HepG2 (cell line): ENCODE results near the gene R3HDM4. TPM values are rescaled to one million over a fixed set of nuclear protein-coding genes. Genes with fewer than 3 reads are reported as not detected.
A peak's percentile ranks its signal among the peaks of the same experiment; 100 is the strongest.

Source experiments
- CBX1 ChIP-seq: IDR thresholded peaks from one replicate; pipeline ENCODE4 v1.6.1; 2016; ENCODE audit warnings: antibody characterized with exemption, low read depth
- ERF ChIP-seq: IDR thresholded peaks from 2 replicates; pipeline ENCODE4 v1.6.1; 2018; ENCODE audit warnings: missing biosample characterization, missing genetic modification reagents
- FIP1L1 ChIP-seq: fragments of 200-400 bp; formaldehyde crosslinking; IDR thresholded peaks from 2 replicates; pipeline ENCODE4 v1.6.1; 2018; ENCODE audit warnings: low read depth, mild to moderate bottlenecking, low read length, moderate library complexity, borderline replicate concordance; ENCODE audit not compliant: insufficient read depth
- HNF4G ChIP-seq, 2 experiments: sonication (generic) in 1 of 2; formaldehyde crosslinking in 1 of 2; IDR thresholded peaks; 2 replicates each; pipeline versions ENCODE4 v1.4.0 to v1.6.1; 2011 to 2020; ENCODE audit warnings: borderline replicate concordance in 2 of 2, low read depth in 2 of 2, mild to moderate bottlenecking in 2 of 2, low read length in 1 of 2, missing genetic modification reagents in 1 of 2, moderate library complexity in 1 of 2
- HOXA3 ChIP-seq: sonication (generic); formaldehyde crosslinking; IDR thresholded peaks from 2 replicates; pipeline ENCODE4 v1.5.0; 2020; ENCODE audit warnings: missing genetic modification reagents
- JUNB ChIP-seq: sonication (generic); formaldehyde crosslinking; IDR thresholded peaks from 2 replicates; pipeline ENCODE4 v1.8.0; 2022; ENCODE audit warnings: missing genetic modification reagents, mild to moderate bottlenecking, borderline replicate concordance
- LCORL ChIP-seq, 2 experiments: fragments of 450-650 bp in 1 of 2; sonication (generic) in 1 of 2; formaldehyde crosslinking in 1 of 2; IDR thresholded peaks; 2 replicates each; pipeline versions ENCODE4 v1.5.0 to v1.6.1; 2017 to 2020; ENCODE audit warnings: antibody characterized with exemption in 1 of 2, missing genetic modification reagents in 1 of 2
- NR2F6 ChIP-seq, 2 experiments: IDR thresholded peaks; 2 replicates each; pipeline ENCODE4 v1.6.1; 2016; ENCODE audit warnings: antibody characterized with exemption in 1 of 2, mild to moderate bottlenecking in 1 of 2
- PITX1 ChIP-seq: sonication (generic); formaldehyde crosslinking; IDR thresholded peaks from 2 replicates; pipeline ENCODE4 v1.5.1; 2020; ENCODE audit warnings: mild to moderate bottlenecking, missing genetic modification reagents
- RBM39 ChIP-seq: fragments of 200-400 bp; formaldehyde crosslinking; IDR thresholded peaks from one replicate; pipeline ENCODE4 v1.6.1; 2018; ENCODE audit warnings: antibody characterized with exemption, mild to moderate bottlenecking, low read depth, low read length; ENCODE audit not compliant: poor library complexity, severe bottlenecking
- SAP130 ChIP-seq: IDR thresholded peaks from 2 replicates; pipeline ENCODE4 v1.6.1; 2016; ENCODE audit warnings: low read depth
- SOX5 ChIP-seq: IDR thresholded peaks from 2 replicates; pipeline ENCODE4 v1.6.1; 2016; ENCODE audit warnings: borderline replicate concordance
- STAG1 ChIP-seq: sonication (generic); formaldehyde crosslinking; IDR thresholded peaks from 2 replicates; pipeline ENCODE4 v1.4.0; 2020; ENCODE audit warnings: missing genetic modification reagents
- STAT5B ChIP-seq: sonication (generic); formaldehyde crosslinking; IDR thresholded peaks from 2 replicates; pipeline ENCODE4 v1.4.0; 2020; ENCODE audit warnings: missing genetic modification reagents
- TBX2 ChIP-seq: sonication (generic); formaldehyde crosslinking; IDR thresholded peaks from 2 replicates; pipeline ENCODE4 v1.5.0; 2020; ENCODE audit warnings: missing genetic modification reagents, mild to moderate bottlenecking, borderline replicate concordance
- THAP11 ChIP-seq: IDR thresholded peaks from 2 replicates; pipeline ENCODE4 v1.6.1; 2016; ENCODE audit warnings: missing biosample characterization, missing genetic modification reagents
- ZNF121 ChIP-seq: sonication (generic); formaldehyde crosslinking; IDR thresholded peaks from 2 replicates; pipeline ENCODE4 v1.5.0; 2020; ENCODE audit warnings: mild to moderate bottlenecking, missing genetic modification reagents
- ZNF224 ChIP-seq: sonication (generic); formaldehyde crosslinking; IDR thresholded peaks from 2 replicates; pipeline ENCODE4 v1.5.0; 2020; ENCODE audit warnings: mild to moderate bottlenecking, missing genetic modification reagents
- ZNF34 ChIP-seq: sonication (generic); formaldehyde crosslinking; IDR thresholded peaks from 2 replicates; pipeline ENCODE4 v1.4.0; 2020; ENCODE audit warnings: mild to moderate bottlenecking, missing genetic modification reagents, borderline replicate concordance
- ZNF550 ChIP-seq: sonication (generic); formaldehyde crosslinking; IDR thresholded peaks from 2 replicates; pipeline ENCODE4 v1.4.0; 2020; ENCODE audit warnings: mild to moderate bottlenecking, missing genetic modification reagents, borderline replicate concordance
- ZNF605 ChIP-seq: sonication (generic); formaldehyde crosslinking; IDR thresholded peaks from 2 replicates; pipeline ENCODE4 v1.8.0; 2022; ENCODE audit warnings: mild to moderate bottlenecking, missing genetic modification reagents
- polyA plus RNA-seq, 8 experiments: library from polyadenylated mRNA; depleted of rRNA in 3 of 8; stranded (reverse) in 7 of 8; unstranded in 1 of 8; fragments of >200 nt; fragmentation: Illumina TruSeq in 4 of 8; extraction: Trizol in 4 of 8; gene quantifications; 2 replicates each; pipeline versions ENCODE4 v1.2.1 to v1.2.3, GENCODE V29; 2011 to 2016; ENCODE audit warnings: low read depth in 4 of 8, missing spikeins in 1 of 8, mixed read lengths in 1 of 8; ENCODE audit not compliant: insufficient read depth in 1 of 8
- total RNA-seq, 5 experiments: library from RNA; depleted of rRNA; stranded (reverse); fragments of >200 nt; fragmentation: Illumina TruSeq; extraction: Trizol; gene quantifications; 2 replicates each; pipeline ENCODE4 v1.2.3, GENCODE V29; 2016; ENCODE audit warnings: low read depth in 1 of 5
- TF ChIP-seq, protein P1 (sequence below): sonication (generic); formaldehyde crosslinking; IDR thresholded peaks from 2 replicates; pipeline ENCODE4 v1.5.0; 2020; ENCODE audit warnings: mild to moderate bottlenecking, missing genetic modification reagents, borderline replicate concordance
- TF ChIP-seq, protein P2 (sequence below): sonication (generic); formaldehyde crosslinking; IDR thresholded peaks from 2 replicates; pipeline ENCODE4 v1.5.1; 2020; ENCODE audit warnings: mild to moderate bottlenecking, missing genetic modification reagents, moderate library complexity

R3HDM4 gene
- total and polyA plus RNA-seq, 2 of the 13 experiments (the other 11 are each of a cell fraction or from before 2014, with no cell fraction given) = 26.2 to 26.9 TPM

- TF ChIP-seq, protein P1, sequence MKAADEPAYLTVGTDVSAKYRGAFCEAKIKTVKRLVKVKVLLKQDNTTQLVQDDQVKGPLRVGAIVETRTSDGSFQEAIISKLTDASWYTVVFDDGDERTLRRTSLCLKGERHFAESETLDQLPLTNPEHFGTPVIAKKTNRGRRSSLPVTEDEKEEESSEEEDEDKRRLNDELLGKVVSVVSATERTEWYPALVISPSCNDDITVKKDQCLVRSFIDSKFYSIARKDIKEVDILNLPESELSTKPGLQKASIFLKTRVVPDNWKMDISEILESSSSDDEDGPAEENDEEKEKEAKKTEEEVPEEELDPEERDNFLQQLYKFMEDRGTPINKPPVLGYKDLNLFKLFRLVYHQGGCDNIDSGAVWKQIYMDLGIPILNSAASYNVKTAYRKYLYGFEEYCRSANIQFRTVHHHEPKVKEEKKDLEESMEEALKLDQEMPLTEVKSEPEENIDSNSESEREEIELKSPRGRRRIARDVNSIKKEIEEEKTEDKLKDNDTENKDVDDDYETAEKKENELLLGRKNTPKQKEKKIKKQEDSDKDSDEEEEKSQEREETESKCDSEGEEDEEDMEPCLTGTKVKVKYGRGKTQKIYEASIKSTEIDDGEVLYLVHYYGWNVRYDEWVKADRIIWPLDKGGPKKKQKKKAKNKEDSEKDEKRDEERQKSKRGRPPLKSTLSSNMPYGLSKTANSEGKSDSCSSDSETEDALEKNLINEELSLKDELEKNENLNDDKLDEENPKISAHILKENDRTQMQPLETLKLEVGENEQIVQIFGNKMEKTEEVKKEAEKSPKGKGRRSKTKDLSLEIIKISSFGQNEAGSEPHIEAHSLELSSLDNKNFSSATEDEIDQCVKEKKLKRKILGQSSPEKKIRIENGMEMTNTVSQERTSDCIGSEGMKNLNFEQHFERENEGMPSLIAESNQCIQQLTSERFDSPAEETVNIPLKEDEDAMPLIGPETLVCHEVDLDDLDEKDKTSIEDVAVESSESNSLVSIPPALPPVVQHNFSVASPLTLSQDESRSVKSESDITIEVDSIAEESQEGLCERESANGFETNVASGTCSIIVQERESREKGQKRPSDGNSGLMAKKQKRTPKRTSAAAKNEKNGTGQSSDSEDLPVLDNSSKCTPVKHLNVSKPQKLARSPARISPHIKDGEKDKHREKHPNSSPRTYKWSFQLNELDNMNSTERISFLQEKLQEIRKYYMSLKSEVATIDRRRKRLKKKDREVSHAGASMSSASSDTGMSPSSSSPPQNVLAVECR (CRISPR knock-in tag) = no peak
- TF ChIP-seq RBM39 (peak; percentile 20), ZNF550 (CRISPR knock-in tag) (no peak), ZNF605 (CRISPR knock-in tag) (peak; percentile 25; the same call in 1 of the 2 replicates), TBX2 (CRISPR knock-in tag) (no peak), ERF (CRISPR knock-in tag) (0 out of 2 replicates have a peak, but pooled peaks have one; percentile 22), LCORL (IDR thresholded peaks at IDR 0.05) (no peak), LCORL (CRISPR knock-in tag; IDR thresholded peaks at IDR 0.05) (peak; percentile 58), ZNF224 (CRISPR knock-in tag) (no peak), STAT5B (CRISPR knock-in tag) (no peak), HOXA3 (CRISPR knock-in tag) (peak; percentile 29; the same call in 1 of the 2 replicates), SAP130 (CRISPR knock-in tag) (peak; percentile 40; the same call in 1 of the 2 replicates), ZNF121 (CRISPR knock-in tag) (0 out of 2 replicates have a peak, but pooled peaks have one; percentile 10), SOX5 (CRISPR knock-in tag) (no peak), ZNF34 (CRISPR knock-in tag) (no peak), JUNB (CRISPR knock-in tag) (no peak), CBX1 (peak; percentile 9), HNF4G (IDR thresholded peaks at IDR 0.05; ENCODE audit: borderline replicate concordance, low read depth, low read length) (no peak), HNF4G (CRISPR knock-in tag; IDR thresholded peaks at IDR 0.05; ENCODE audit: borderline replicate concordance, low read depth) (no peak), NR2F6 (IDR thresholded peaks at IDR 0.05) (no peak), NR2F6 (CRISPR knock-in tag; IDR thresholded peaks at IDR 0.05) (peak; percentile 30; the same call in 1 of the 2 replicates), THAP11 (CRISPR knock-in tag) (no peak), STAG1 (CRISPR knock-in tag) (peak; percentile 25; the same call in 1 of the 2 replicates), PITX1 (0 out of 2 replicates have a peak, but pooled peaks have one; percentile 12), FIP1L1 (no peak)
- TF ChIP-seq, protein P2, sequence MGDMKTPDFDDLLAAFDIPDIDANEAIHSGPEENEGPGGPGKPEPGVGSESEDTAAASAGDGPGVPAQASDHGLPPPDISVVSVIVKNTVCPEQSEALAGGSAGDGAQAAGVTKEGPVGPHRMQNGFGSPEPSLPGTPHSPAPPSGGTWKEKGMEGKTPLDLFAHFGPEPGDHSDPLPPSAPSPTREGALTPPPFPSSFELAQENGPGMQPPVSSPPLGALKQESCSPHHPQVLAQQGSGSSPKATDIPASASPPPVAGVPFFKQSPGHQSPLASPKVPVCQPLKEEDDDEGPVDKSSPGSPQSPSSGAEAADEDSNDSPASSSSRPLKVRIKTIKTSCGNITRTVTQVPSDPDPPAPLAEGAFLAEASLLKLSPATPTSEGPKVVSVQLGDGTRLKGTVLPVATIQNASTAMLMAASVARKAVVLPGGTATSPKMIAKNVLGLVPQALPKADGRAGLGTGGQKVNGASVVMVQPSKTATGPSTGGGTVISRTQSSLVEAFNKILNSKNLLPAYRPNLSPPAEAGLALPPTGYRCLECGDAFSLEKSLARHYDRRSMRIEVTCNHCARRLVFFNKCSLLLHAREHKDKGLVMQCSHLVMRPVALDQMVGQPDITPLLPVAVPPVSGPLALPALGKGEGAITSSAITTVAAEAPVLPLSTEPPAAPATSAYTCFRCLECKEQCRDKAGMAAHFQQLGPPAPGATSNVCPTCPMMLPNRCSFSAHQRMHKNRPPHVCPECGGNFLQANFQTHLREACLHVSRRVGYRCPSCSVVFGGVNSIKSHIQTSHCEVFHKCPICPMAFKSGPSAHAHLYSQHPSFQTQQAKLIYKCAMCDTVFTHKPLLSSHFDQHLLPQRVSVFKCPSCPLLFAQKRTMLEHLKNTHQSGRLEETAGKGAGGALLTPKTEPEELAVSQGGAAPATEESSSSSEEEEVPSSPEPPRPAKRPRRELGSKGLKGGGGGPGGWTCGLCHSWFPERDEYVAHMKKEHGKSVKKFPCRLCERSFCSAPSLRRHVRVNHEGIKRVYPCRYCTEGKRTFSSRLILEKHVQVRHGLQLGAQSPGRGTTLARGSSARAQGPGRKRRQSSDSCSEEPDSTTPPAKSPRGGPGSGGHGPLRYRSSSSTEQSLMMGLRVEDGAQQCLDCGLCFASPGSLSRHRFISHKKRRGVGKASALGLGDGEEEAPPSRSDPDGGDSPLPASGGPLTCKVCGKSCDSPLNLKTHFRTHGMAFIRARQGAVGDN (CRISPR knock-in tag) = peak; percentile 42; the same call in 1 of the 2 replicates
These were observed 47.0 kb upstream of the R3HDM4 start (continued) for GRCh38 chr19:960020-960419.
